Body of pancreas (tissue), 4 donors: ENCODE results near the gene PDIA2.

ENCODE experiments used
- POLR2A ChIP-seq, 3 donors: fragments of 450-650 bp; IDR thresholded peaks; one replicate each; pipeline ENCODE4 v1.6.1; 2016; ENCODE audit warnings: antibody characterized with exemption in 3 of 3, mild to moderate bottlenecking in 2 of 3
- TF ChIP-seq, protein P1 (sequence below), 7 experiments: fragments of 450-650 bp in 4 of 7; fragments of 200-600 bp in 3 of 7; sonication (generic) in 3 of 7; IDR thresholded peaks; one replicate each; pipeline ENCODE4 v1.5.1; 2016 to 2019; ENCODE audit warnings: antibody characterized with exemption in 7 of 7

DNA sequence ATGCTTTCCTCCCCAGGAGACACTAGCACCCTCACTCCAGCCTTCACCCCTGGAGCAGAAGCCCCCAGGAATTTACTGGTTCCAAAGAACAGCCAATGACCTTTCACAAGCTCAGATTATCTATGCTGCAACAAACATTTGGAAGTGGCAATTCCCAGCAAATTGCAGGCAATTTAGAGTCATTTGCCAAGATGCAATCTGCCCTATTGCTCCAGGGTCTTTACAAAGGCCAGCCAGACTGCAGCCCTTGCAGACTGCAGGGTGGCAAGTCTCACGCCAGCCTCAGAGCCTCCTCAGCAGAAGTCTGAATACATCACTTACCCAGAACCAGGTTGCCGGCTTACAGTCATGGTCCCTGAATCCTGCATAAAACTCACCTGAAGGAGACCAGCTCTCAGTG lies 47.8 kb downstream of the PDIA2 start:
- TF ChIP-seq, protein P1, sequence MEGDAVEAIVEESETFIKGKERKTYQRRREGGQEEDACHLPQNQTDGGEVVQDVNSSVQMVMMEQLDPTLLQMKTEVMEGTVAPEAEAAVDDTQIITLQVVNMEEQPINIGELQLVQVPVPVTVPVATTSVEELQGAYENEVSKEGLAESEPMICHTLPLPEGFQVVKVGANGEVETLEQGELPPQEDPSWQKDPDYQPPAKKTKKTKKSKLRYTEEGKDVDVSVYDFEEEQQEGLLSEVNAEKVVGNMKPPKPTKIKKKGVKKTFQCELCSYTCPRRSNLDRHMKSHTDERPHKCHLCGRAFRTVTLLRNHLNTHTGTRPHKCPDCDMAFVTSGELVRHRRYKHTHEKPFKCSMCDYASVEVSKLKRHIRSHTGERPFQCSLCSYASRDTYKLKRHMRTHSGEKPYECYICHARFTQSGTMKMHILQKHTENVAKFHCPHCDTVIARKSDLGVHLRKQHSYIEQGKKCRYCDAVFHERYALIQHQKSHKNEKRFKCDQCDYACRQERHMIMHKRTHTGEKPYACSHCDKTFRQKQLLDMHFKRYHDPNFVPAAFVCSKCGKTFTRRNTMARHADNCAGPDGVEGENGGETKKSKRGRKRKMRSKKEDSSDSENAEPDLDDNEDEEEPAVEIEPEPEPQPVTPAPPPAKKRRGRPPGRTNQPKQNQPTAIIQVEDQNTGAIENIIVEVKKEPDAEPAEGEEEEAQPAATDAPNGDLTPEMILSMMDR (IDR thresholded peaks at IDR 0.05), result no peak
- no peak for TF ChIP-seq POLR2A (IDR thresholded peaks at IDR 0.05)
